ENCODE data around the gene AMOTL1. TPM values are rescaled to one million over a fixed set of nuclear protein-coding genes. Genes with fewer than 3 reads are reported as not detected.

AMOTL1 gene
- total RNA-seq, 4 donors from 2014 or later: 47.2 to 91.6 (median 66.9) TPM

DNA sequence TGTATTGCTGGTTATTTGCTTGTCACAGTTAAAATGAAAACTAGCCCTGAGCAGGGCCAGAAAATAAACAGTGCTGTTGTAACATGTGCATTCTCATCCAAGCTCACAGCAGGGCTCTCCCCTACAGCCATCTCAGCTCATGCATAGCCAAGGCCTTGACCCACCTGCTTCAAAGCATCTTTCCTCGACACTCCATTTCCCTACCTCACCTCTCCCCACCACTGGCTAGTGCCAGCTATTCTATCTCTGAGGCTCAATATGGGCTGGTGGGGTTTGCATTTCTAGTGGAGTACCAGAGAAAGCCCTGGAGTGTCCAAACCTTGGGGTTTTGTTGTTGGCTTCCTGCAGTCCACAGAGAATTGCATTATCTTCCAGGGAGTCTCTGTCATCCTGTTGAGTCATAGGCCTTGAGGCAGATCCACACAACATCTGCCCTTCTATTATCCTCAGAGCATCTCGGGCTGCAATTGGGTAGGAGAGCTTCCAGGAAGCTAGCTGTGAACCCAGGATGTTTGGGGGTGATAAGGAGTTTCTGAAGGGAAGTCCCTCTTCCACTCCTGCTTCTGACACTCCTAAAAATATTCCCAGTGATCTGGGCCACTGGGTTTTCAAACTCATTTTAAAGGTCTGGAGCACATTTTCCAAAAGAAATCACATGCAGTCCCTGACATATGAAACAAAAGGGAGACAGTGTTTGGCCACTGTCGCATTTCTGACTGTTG is 36.1 kb upstream of the AMOTL1 start:
- H3K27ac ChIP-seq: peak overlapping the region in 3 of 4 donors; percentile 57 to 74 (median 69)
- peaks cover 0 to 44% (median 4%) of the 10 kb centered on the region in 3 donors for H3K4me1 ChIP-seq
- H3K27me3 ChIP-seq: no peaks in the 10 kb centered on the region
- intact Hi-C loops (cut with DNase I): no loop called here
- no peak for TF ChIP-seq POLR2A (IDR thresholded peaks at IDR 0.05)
- TF ChIP-seq, protein P1, sequence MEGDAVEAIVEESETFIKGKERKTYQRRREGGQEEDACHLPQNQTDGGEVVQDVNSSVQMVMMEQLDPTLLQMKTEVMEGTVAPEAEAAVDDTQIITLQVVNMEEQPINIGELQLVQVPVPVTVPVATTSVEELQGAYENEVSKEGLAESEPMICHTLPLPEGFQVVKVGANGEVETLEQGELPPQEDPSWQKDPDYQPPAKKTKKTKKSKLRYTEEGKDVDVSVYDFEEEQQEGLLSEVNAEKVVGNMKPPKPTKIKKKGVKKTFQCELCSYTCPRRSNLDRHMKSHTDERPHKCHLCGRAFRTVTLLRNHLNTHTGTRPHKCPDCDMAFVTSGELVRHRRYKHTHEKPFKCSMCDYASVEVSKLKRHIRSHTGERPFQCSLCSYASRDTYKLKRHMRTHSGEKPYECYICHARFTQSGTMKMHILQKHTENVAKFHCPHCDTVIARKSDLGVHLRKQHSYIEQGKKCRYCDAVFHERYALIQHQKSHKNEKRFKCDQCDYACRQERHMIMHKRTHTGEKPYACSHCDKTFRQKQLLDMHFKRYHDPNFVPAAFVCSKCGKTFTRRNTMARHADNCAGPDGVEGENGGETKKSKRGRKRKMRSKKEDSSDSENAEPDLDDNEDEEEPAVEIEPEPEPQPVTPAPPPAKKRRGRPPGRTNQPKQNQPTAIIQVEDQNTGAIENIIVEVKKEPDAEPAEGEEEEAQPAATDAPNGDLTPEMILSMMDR (IDR thresholded peaks at IDR 0.05): no peak
- no peak overlapping the region for H3K4me3 ChIP-seq
- H3K36me3 ChIP-seq: peaks cover 0 to 7% (median 0%) of the 10 kb centered on the region in 3 donors
- 40 to 50% methylated on average over 3 of the region's 3 CpGs for WGBS, 2 donors
- DNase-seq: no peak
- no peaks in the 10 kb centered on the region for H3K9me3 ChIP-seq

DNA sequence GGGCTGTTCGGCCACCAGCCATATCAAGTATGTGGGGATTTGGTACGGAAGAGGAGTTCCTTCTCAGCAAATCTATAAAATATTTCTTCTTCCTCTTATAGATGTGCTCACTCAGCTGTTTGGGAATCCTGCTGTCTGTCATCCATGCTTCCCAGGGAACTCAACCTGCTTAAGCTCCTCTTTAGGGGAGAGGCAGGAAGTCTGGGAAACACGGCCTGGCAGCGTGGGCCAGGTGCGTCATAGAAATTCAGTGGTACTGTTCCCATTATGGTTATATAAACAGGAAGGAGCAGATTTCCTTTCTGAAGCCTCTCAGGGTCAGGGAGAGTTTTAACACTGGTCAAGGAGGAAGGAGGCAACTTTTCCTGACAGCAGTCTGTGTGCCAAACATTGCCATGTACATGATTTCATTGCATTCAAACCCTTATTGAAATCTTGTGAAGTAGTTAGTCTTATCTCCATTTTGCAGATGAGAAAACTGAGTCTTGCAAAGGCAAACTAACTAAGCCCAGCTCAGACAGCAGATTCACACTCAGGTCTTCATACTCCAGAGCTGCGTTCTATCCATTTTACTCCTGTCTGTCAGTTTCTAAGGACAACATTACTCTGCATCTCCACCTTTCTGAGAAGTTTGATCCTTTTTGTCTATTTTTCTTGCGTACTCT is 35.4 kb upstream of the AMOTL1 start:
- TF ChIP-seq, protein P1 (IDR thresholded peaks at IDR 0.05): no peak
- TF ChIP-seq POLR2A (IDR thresholded peaks at IDR 0.05): no peak
- H3K9me3 ChIP-seq: no peaks in the 10 kb centered on the region
- peaks cover 0 to 7% (median 0%) of the 10 kb centered on the region in 3 donors for H3K36me3 ChIP-seq
- H3K4me1 ChIP-seq: peaks cover 0 to 47% (median 4%) of the 10 kb centered on the region in 3 donors
- H3K27ac ChIP-seq: peak overlapping the region in 3 of 4 donors; percentile 57 to 74 (median 69)
- no peak overlapping the region for H3K4me3 ChIP-seq
- DNase-seq: no peak
- intact Hi-C loops (cut with DNase I): no loop called here
- H3K27me3 ChIP-seq: no peaks in the 10 kb centered on the region
- 44 to 71% methylated on average over 7 of the region's 7 CpGs for WGBS, 2 donors

DNA sequence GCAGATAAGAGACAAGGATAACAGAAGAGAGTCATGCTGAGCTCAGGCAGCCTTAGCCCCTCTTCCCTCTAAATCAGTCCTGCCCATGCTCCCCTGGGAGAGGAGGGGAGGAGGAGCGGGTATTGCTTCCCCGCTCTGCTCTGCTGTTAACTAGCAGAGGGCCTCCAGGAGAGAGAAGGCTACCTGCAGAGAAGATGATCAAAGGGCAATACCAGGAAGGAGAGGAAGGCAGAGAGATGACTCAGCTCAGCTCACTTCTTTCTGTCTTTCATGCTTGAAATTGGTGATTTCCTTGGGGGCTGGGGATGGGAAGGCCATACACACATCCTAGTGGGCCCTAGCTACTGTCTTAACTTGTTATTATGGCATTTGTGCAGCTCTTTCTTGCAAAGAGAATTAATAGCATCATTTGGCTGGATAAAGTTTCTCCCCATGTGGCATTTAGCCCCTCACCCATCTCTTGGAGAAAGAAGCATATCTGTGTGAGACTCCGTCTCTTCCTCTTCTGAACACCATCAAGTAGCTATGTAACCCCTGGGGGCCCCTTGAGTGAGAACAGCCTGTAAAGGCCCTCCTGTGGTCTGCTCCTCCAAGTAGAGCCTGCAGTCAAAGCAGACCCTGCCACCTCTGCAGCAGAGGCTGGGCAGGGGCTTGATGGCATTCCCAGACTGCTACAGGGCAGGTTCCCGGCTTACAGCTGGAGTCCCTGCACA is 33.4 kb upstream of the AMOTL1 start:
- Histone ChIP-seq H3K4me1 (peaks cover 0 to 51% (median 5%) of the 10 kb centered on the region in 3 donors), H3K4me3 (no peak overlapping the region), H3K27me3 (no peaks in the 10 kb centered on the region), H3K9me3 (no peaks in the 10 kb centered on the region), H3K36me3 (peaks cover 0 to 7% (median 0%) of the 10 kb centered on the region in 3 donors), H3K27ac (no peak overlapping the region)
- TF ChIP-seq, protein P1 (IDR thresholded peaks at IDR 0.05): no peak
- no peak for TF ChIP-seq POLR2A (IDR thresholded peaks at IDR 0.05)
- DNase-seq: no peak
- 77 to 84% methylated on average over 3 to 4 of the region's 4 CpGs for WGBS, 2 donors
- intact Hi-C loops (cut with DNase I): no loop called here

DNA sequence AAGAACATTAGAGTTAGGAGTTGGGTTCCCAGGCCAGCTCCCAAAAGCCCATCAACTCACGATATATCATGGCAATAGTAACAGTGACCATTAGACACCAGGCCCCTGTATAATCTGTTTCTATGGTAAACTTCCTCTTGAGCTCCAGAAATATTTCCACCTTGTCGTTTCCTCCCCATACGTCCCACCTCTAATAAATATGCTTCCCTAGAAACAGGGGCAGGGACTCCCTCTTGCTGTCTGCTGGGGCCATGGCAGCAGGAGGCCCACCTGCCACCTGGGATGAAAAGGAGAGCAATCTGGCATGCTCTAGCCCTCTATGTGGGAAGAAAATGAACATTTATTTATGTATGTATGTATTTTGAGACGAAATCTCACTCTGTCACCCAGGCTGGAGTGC is 32.2 kb upstream of the AMOTL1 start:
- intact Hi-C loops (cut with DNase I): no loop called here
- 56 to 73% methylated on average over 4 of the region's 4 CpGs for WGBS, 2 donors
- DNase-seq: no peak

More for the DNA sequence above, 32.2 kb upstream of the AMOTL1 start:
- H3K4me3 ChIP-seq: no peak overlapping the region
- no peak for TF ChIP-seq POLR2A (IDR thresholded peaks at IDR 0.05)
- TF ChIP-seq, protein P1 (IDR thresholded peaks at IDR 0.05): no peak
- peaks cover 0 to 63% (median 8%) of the 10 kb centered on the region in 3 donors for H3K4me1 ChIP-seq
- H3K9me3 ChIP-seq: no peaks in the 10 kb centered on the region
- no peak overlapping the region for H3K27ac ChIP-seq
- peaks cover 0 to 8% (median 0%) of the 10 kb centered on the region in 4 donors for H3K27me3 ChIP-seq
- peaks cover 0 to 7% (median 0%) of the 10 kb centered on the region in 3 donors for H3K36me3 ChIP-seq

All from esophagus squamous epithelium (tissue), 5 donors.